DND-41 (cell line): ENCODE data around the gene PILRA.

Source experiments
- ATAC-seq: fragments of 200-7000 bp; cut with Tn5 transposase; 3 replicates; pipeline ENCODE4 v1.9.1; 2021; ENCODE audit warnings: low read depth; ENCODE audit not compliant: insufficient read depth
- DNase-seq: peaks from one replicate; pipeline ENCODE4 v3.0.0-alpha.2; 2020
- H2AFZ ChIP-seq: 2 replicates; pipeline ENCODE4 v1.6.0; 2012; ENCODE audit warnings: low read depth, low read length
- H3K27ac ChIP-seq: 2 replicates; pipeline ENCODE4 v1.5.1; 2012; ENCODE audit warnings: low read length, inconsistent platforms
- H3K27me3 ChIP-seq: fragments of 200-600 bp; sonication (generic); 2 replicates; pipeline ENCODE4 v1.6.0; 2012; ENCODE audit warnings: low read length, mild to moderate bottlenecking, inconsistent platforms; ENCODE audit not compliant: insufficient read depth, poor library complexity
- H3K36me3 ChIP-seq: 2 replicates; pipeline ENCODE4 v1.5.1; 2012; ENCODE audit warnings: low read length, inconsistent platforms; ENCODE audit not compliant: insufficient read depth
- H3K4me1 ChIP-seq: 2 replicates; pipeline ENCODE4 v1.5.1; 2012; ENCODE audit warnings: mild to moderate bottlenecking, low read length; ENCODE audit not compliant: insufficient read depth
- H3K4me2 ChIP-seq: 2 replicates; pipeline ENCODE4 v1.6.0; 2012; ENCODE audit warnings: mild to moderate bottlenecking, moderate library complexity, low read length, inconsistent platforms; ENCODE audit not compliant: insufficient read depth
- H3K4me3 ChIP-seq, 2 experiments: fragments of 200-600 bp in 1 of 2; shearing (Covaris generic) in 1 of 2; 2 replicates each; pipeline ENCODE4 v1.5.1; 2012 to 2016; ENCODE audit warnings: inconsistent platforms in 2 of 2, low read length in 2 of 2, mild to moderate bottlenecking in 2 of 2, low read depth in 1 of 2, moderate library complexity in 1 of 2
- H3K79me2 ChIP-seq: 2 replicates; pipeline ENCODE4 v1.6.0; 2012; ENCODE audit warnings: low read length, inconsistent platforms; ENCODE audit not compliant: insufficient read depth
- H3K9ac ChIP-seq: 2 replicates; pipeline ENCODE4 v1.6.0; 2012; ENCODE audit warnings: low read depth, mild to moderate bottlenecking, inconsistent platforms, low read length, moderate library complexity
- H3K9me3 ChIP-seq: 2 replicates; pipeline ENCODE4 v1.5.1; 2012; ENCODE audit warnings: low read length, moderate library complexity, mild to moderate bottlenecking, inconsistent platforms; ENCODE audit not compliant: insufficient read depth, severe bottlenecking
- H4K20me1 ChIP-seq: 2 replicates; pipeline ENCODE4 v1.6.0; 2012; ENCODE audit warnings: low read length; ENCODE audit not compliant: insufficient read depth
- CTCF ChIP-seq: IDR thresholded peaks from 2 replicates; pipeline ENCODE4 v1.5.1; 2012; ENCODE audit warnings: borderline replicate concordance, low read length, moderate library complexity, mild to moderate bottlenecking; ENCODE audit not compliant: poor library complexity, severe bottlenecking; ENCODE audit errors: extremely low read depth
- EZH2 ChIP-seq: IDR thresholded peaks from 3 replicates; pipeline ENCODE4 v1.6.1; 2012; ENCODE audit warnings: borderline replicate concordance, low read depth, mild to moderate bottlenecking, moderate library complexity, low read length, inconsistent platforms; ENCODE audit not compliant: severe bottlenecking

The PILRA gene

GRCh38 chr7:100431286-100431735, 58.0 kb downstream of the PILRA start:
- Histone ChIP-seq H3K4me2 (peak overlapping the region; percentile 87), H3K4me3 (peak overlapping the region in 1 of 2 experiments; percentile 66; a peak in 3 of 4 replicates), H2AFZ (no peak overlapping the region), H3K4me1 (peaks cover 58% of the 10 kb centered on the region), H3K9ac (peak overlapping the region; percentile 98), H3K79me2 (peaks cover 67% of the 10 kb centered on the region), H3K36me3 (peaks cover 58% of the 10 kb centered on the region), H3K9me3 (no peaks in the 10 kb centered on the region), H3K27me3 (no peaks in the 10 kb centered on the region), H3K27ac (peak overlapping the region; percentile 100), H4K20me1 (peaks cover 47% of the 10 kb centered on the region)
- ATAC-seq: no peak
- no peak for DNase-seq
- no peak for TF ChIP-seq CTCF
- TF ChIP-seq EZH2: no peak

- TF ChIP-seq EZH2 (no peak), CTCF (no peak)
- H3K36me3 ChIP-seq: peaks cover 58% of the 10 kb centered on the region
- H4K20me1 ChIP-seq: peaks cover 47% of the 10 kb centered on the region
- no peak overlapping the region for H2AFZ ChIP-seq
- peak overlapping the region in 1 of 2 experiments; percentile 66; a peak in 2 of 4 replicates for H3K4me3 ChIP-seq
- no peak for DNase-seq
- peaks cover 67% of the 10 kb centered on the region for H3K79me2 ChIP-seq
- H3K27ac ChIP-seq: peak overlapping the region; percentile 100
- H3K9me3 ChIP-seq: no peaks in the 10 kb centered on the region
- no peaks in the 10 kb centered on the region for H3K27me3 ChIP-seq
- ATAC-seq: no peak
- H3K4me2 ChIP-seq: peak overlapping the region; percentile 87
- peak overlapping the region; percentile 98 for H3K9ac ChIP-seq
- peaks cover 63% of the 10 kb centered on the region for H3K4me1 ChIP-seq
Measured at GRCh38 chr7:100432053-100432452, 58.8 kb downstream of the PILRA start.

- peak overlapping the region; percentile 100 for H3K27ac ChIP-seq
- H3K4me2 ChIP-seq: peak overlapping the region; percentile 87
Measured at GRCh38 chr7:100432621-100433275, 59.5 kb downstream of the PILRA start.

More at GRCh38 chr7:100432621-100433275, 59.5 kb downstream of the PILRA start:
- Histone ChIP-seq H3K4me3 (0 out of 4 replicates have a peak overlapping the region, but pooled peaks of 1 of the 2 experiments have one; percentile 66), H3K36me3 (peaks cover 58% of the 10 kb centered on the region), H4K20me1 (peaks cover 47% of the 10 kb centered on the region), H3K79me2 (peaks cover 67% of the 10 kb centered on the region), H2AFZ (no peak overlapping the region), H3K4me1 (peaks cover 64% of the 10 kb centered on the region), H3K9me3 (no peaks in the 10 kb centered on the region), H3K9ac (peak overlapping the region; percentile 98), H3K27me3 (no peaks in the 10 kb centered on the region)
- TF ChIP-seq CTCF (no peak), EZH2 (no peak)
- ATAC-seq: no peak
- no peak for DNase-seq
